AG04450 (cell line): ENCODE results near the gene CRACDL. TPM values are rescaled to one million over a fixed set of nuclear protein-coding genes. Genes with fewer than 3 reads are reported as not detected.

Experiments
- CTCF ChIA-PET: fragments of 300-600, 350-600 bp; formaldehyde crosslinking; extraction: SDS; loops from one replicate; lab custom pipeline; 2022; ENCODE audit warnings: antibody characterized with exemption, inconsistent platforms; lab: Charles Lee
- POLR2A ChIA-PET: fragments of 350-600 bp; formaldehyde crosslinking; extraction: SDS; loops from one replicate; lab custom pipeline; 2021; ENCODE audit warnings: antibody characterized with exemption, inconsistent platforms; lab: Yijun Ruan, JAX
- DNase-seq: peaks from one replicate; pipeline ENCODE4 v3.0.0-alpha.2; 2011; ENCODE audit warnings: low read depth, low spot score
- H3K27ac ChIP-seq: one replicate; pipeline ENCODE4 v1.5.1; 2012; ENCODE audit warnings: low read depth, low read length, control low read depth
- H3K27me3 ChIP-seq: one replicate; pipeline ENCODE4 v1.6.0; 2012; ENCODE audit warnings: low read length; ENCODE audit not compliant: control insufficient read depth, insufficient read depth
- H3K4me3 ChIP-seq: 2 replicates; pipeline ENCODE4 v1.5.1; 2011; ENCODE audit warnings: mild to moderate bottlenecking, low read depth, low read length, control low read depth
- H3K9me3 ChIP-seq: 2 replicates; pipeline ENCODE4 v1.5.1; 2012; ENCODE audit warnings: low read length; ENCODE audit not compliant: control insufficient read depth, insufficient read depth
- polyA plus RNA-seq: library from polyadenylated mRNA; depleted of rRNA; stranded (reverse); fragments of >200 nt; gene quantifications from 2 replicates; pipeline ENCODE4 v1.2.3, GENCODE V29; 2011
- TF ChIP-seq, protein P1 (sequence below): IDR thresholded peaks from 2 replicates; pipeline ENCODE4 v1.5.1; 2011; ENCODE audit warnings: low read depth, low read length, control low read depth, inconsistent platforms

CRACDL gene
- polyA plus RNA-seq, 1 experiment = not detected

DNA sequence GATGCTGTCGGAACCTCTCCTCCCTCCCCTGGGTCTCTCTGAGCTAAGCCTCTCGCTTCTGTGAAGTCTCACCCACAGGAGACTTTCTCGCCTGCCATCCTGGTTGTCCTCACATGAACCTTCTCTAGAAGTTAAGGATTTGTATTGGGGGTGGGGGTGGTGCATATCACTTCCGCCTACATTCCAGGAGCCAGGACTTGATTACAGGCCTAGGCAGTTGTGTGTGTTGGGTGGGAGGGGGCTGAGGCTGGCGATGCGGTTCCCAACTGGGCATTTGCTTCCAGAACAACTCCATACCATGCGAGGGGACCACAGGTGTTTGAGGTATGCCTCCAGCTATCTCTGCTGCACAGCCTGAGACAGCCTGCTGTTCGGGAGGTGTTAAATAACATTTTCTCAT is 148.3 kb downstream of the CRACDL start:
- H3K4me3 ChIP-seq = no peak overlapping the region
- ChIA-PET POLR2A (no interaction called here), CTCF (no interaction called here)

DNA sequence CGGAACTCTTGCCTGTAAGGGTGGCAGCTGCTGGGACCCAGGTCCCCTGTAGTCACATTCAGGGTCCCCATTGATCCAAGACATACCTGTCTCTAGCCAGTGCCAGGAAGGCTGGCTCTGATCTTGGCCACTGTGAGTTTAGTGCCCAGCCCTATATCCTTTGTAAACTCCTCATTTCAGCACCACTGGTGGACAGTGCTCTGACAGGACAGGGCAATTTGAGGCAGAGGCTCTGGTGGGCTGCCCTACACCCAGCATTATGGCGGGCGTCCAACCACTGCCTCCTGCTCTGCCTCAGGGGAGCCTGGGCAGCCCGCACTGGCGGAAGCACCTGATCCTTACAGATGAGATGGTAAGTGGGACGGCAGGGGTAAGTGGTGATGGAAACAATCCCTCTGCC is 149.8 kb downstream of the CRACDL start:
- Histone ChIP-seq H3K9me3 (no peaks in the 10 kb centered on the region), H3K27ac (no peak overlapping the region), H3K27me3 (no peaks in the 10 kb centered on the region), H3K4me3 (no peak overlapping the region)
- DNase-seq = no peak
- ChIA-PET CTCF (no interaction called here), POLR2A (no interaction called here)
- TF ChIP-seq, protein P1, sequence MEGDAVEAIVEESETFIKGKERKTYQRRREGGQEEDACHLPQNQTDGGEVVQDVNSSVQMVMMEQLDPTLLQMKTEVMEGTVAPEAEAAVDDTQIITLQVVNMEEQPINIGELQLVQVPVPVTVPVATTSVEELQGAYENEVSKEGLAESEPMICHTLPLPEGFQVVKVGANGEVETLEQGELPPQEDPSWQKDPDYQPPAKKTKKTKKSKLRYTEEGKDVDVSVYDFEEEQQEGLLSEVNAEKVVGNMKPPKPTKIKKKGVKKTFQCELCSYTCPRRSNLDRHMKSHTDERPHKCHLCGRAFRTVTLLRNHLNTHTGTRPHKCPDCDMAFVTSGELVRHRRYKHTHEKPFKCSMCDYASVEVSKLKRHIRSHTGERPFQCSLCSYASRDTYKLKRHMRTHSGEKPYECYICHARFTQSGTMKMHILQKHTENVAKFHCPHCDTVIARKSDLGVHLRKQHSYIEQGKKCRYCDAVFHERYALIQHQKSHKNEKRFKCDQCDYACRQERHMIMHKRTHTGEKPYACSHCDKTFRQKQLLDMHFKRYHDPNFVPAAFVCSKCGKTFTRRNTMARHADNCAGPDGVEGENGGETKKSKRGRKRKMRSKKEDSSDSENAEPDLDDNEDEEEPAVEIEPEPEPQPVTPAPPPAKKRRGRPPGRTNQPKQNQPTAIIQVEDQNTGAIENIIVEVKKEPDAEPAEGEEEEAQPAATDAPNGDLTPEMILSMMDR = no peak

More for the DNA sequence above, 148.3 kb downstream of the CRACDL start:
- no peak for DNase-seq
- Histone ChIP-seq H3K27ac (no peak overlapping the region), H3K9me3 (no peaks in the 10 kb centered on the region), H3K27me3 (no peaks in the 10 kb centered on the region)
- TF ChIP-seq, protein P1 = no peak

DNA sequence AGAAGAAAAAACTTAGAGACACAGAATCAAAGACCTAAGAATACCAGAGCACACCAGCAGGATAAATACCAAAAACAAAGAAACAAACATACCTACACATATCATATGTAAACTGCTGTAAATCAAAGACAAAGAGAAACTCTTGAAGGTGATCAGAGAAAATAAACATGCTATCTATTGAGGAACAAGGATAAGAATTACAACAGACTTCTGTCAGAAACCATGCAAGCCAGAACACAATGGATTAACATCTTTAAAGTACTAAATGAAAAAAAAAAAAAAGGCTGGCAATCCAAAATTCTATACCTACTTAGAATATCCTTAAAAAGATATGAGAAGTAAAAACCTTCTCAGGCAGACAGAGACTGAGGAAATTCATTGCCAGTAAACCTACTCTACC is 153.5 kb downstream of the CRACDL start:
- H3K9me3 ChIP-seq = no peaks in the 10 kb centered on the region
- no peak for DNase-seq
- CTCF ChIA-PET = no interaction called here
- TF ChIP-seq, protein P1 = no peak
- H3K27me3 ChIP-seq = peaks cover 2% of the 10 kb centered on the region
- POLR2A ChIA-PET = no interaction called here
- no peak overlapping the region for H3K4me3 ChIP-seq
- H3K27ac ChIP-seq = no peak overlapping the region

DNA sequence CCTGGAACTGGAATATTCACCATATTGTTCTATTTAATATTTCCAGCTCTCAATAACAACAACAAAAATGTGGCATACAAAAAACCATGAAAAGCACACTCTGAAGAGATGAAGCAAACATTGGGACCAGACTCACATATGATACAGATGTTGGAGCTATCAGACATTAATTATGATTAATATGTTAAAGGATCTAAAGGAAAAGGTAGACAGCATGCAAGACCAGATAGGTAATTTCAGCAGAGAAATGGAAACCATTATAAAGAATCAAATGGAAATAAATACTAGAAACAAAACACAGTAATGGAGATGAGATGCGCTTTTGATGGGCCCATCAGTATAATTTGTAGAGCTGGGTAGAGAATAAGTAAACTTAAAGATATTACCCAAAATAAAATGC is 154.2 kb downstream of the CRACDL start:
- no peak overlapping the region for H3K4me3 ChIP-seq
- no peaks in the 10 kb centered on the region for H3K9me3 ChIP-seq
- H3K27me3 ChIP-seq = peaks cover 3% of the 10 kb centered on the region
- TF ChIP-seq, protein P1 = no peak
- ChIA-PET POLR2A (no interaction called here), CTCF (no interaction called here)
- DNase-seq = no peak
- no peak overlapping the region for H3K27ac ChIP-seq

DNA sequence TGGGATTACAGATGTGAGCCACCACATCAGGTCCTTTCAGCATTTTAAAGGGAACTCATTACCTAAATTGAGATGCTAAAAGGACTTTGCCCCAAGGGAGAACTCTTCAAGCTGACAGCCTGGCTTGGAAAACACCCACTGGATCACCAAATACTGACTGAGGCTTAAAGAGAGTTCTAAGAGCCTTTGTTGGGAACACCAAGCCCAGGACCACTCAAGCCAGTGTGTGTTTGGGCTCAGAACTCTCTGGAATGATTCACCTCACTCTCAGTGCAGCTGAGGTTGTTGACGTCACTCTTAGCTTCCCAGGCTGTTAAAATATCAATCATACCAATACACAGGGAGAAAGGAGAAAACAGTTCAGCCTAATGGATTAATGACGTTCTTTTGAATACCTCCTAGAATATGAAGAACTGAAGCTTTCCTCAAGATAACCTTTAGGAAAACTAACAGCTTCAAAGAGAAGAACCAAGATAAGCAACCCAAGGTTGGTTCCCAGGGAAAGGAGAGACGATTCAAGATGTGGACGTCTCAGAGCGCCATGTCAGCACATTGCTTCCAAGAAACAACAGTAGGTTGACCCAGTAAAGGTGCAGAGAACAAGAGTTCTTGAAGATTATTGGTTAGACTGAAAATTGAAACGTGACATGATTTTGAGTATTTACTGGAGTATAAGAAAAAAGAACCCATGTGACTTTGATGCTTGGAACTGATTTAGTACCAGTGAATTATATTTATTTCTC is 157.1 kb downstream of the CRACDL start:
- no peak overlapping the region for H3K27ac ChIP-seq
- ChIA-PET POLR2A (no interaction called here), CTCF (no interaction called here)
- no peak overlapping the region for H3K4me3 ChIP-seq
- TF ChIP-seq, protein P1 = no peak
- H3K9me3 ChIP-seq = no peaks in the 10 kb centered on the region
- no peak for DNase-seq
- H3K27me3 ChIP-seq = peaks cover 7% of the 10 kb centered on the region
